Neural cell (in vitro differentiated cells): ENCODE data around the gene THADA. TPM values are rescaled to one million over a fixed set of nuclear protein-coding genes. Genes with fewer than 3 reads are reported as not detected.

Experiments
- H2AFZ ChIP-seq: fragments of 200-600, 300-800 bp; sonication (generic), shearing (Covaris generic); 2 replicates; pipeline ENCODE4 v1.6.0; 2014; ENCODE audit warnings: low read depth, mild to moderate bottlenecking, antibody characterized with exemption, low read length, moderate library complexity
- H3F3A ChIP-seq: fragments of 200-600 bp; shearing (Covaris generic); 2 replicates; pipeline ENCODE4 v1.6.1; 2016; ENCODE audit warnings: mild to moderate bottlenecking, moderate library complexity, mixed read lengths, antibody characterized with exemption, low read length; ENCODE audit not compliant: insufficient read depth, poor library complexity, severe bottlenecking
- H3K27ac ChIP-seq: fragments of 200-600, 300-800 bp; sonication (generic), shearing (Covaris generic); 2 replicates; pipeline ENCODE4 v1.5.1; 2014; ENCODE audit warnings: mild to moderate bottlenecking, low read length, moderate library complexity
- H3K27me3 ChIP-seq: fragments of 300-800, 200-600 bp; sonication (generic), shearing (Covaris generic); 2 replicates; pipeline ENCODE4 v1.6.0; 2014; ENCODE audit warnings: mild to moderate bottlenecking, low read depth, low read length, moderate library complexity; ENCODE audit not compliant: insufficient read depth
- H3K36me3 ChIP-seq: fragments of 300-800, 200-600 bp; sonication (generic), shearing (Covaris generic); 2 replicates; pipeline ENCODE4 v1.5.1; 2014; ENCODE audit warnings: mild to moderate bottlenecking, antibody characterized with exemption, low read length, moderate library complexity; ENCODE audit not compliant: insufficient read depth
- H3K4me2 ChIP-seq: fragments of 300-800, 200-600 bp; sonication (generic), shearing (Covaris generic); 2 replicates; pipeline ENCODE4 v1.6.0; 2014; ENCODE audit warnings: mild to moderate bottlenecking, low read length
- H3K4me3 ChIP-seq: fragments of 300-800, 200-600 bp; sonication (generic), shearing (Covaris generic); 2 replicates; pipeline ENCODE4 v1.5.1; 2014; ENCODE audit warnings: mild to moderate bottlenecking, low read length, moderate library complexity
- H3K79me2 ChIP-seq: fragments of 200-600 bp; shearing (Covaris generic); replicated peaks from 2 replicates; pipeline ENCODE4 v1.6.0; 2014; ENCODE audit warnings: mild to moderate bottlenecking, low read length, moderate library complexity; ENCODE audit not compliant: insufficient read depth
- H3K9ac ChIP-seq: fragments of 300-800, 200-600 bp; sonication (generic), shearing (Covaris generic); 2 replicates; pipeline ENCODE4 v1.6.1; 2016; ENCODE audit warnings: mild to moderate bottlenecking, low read length, mixed read lengths
- H3K9me2 ChIP-seq: fragments of 200-600 bp; shearing (Covaris generic); 2 replicates; pipeline ENCODE4 v1.6.1; 2016; ENCODE audit warnings: mild to moderate bottlenecking, low read length, mixed read lengths; ENCODE audit not compliant: insufficient read depth
- H3K9me3 ChIP-seq: fragments of 200-600, 300-800 bp; sonication (generic), shearing (Covaris generic); 2 replicates; pipeline ENCODE4 v1.6.1; 2016; ENCODE audit warnings: mild to moderate bottlenecking, mixed run types, low read length, moderate library complexity, mixed read lengths
- H4K20me1 ChIP-seq: fragments of 200-600 bp; shearing (Covaris generic); 2 replicates; pipeline ENCODE4 v1.6.1; 2016; ENCODE audit warnings: mild to moderate bottlenecking, mixed run types; ENCODE audit not compliant: insufficient read depth
- EP300 ChIP-seq: fragments of 450-650 bp; conservative IDR thresholded peaks from 2 replicates; pipeline ENCODE4 v1.6.1; 2014; ENCODE audit warnings: antibody characterized with exemption, mild to moderate bottlenecking, moderate library complexity; ENCODE audit not compliant: poor library complexity, severe bottlenecking
- EZH2 ChIP-seq: fragments of 200-600, 300-800 bp; shearing (Covaris generic), sonication (generic); IDR thresholded peaks from 2 replicates; pipeline ENCODE4 v1.6.1; 2014; ENCODE audit warnings: antibody characterized with exemption, low read length, borderline replicate concordance, mild to moderate bottlenecking; ENCODE audit not compliant: insufficient read depth, poor library complexity, severe bottlenecking
- MXI1 ChIP-seq: fragments of 450-650 bp; conservative IDR thresholded peaks from 2 replicates; pipeline ENCODE4 v1.6.1; 2014; ENCODE audit warnings: antibody characterized with exemption, mild to moderate bottlenecking; ENCODE audit not compliant: poor library complexity, severe bottlenecking
- POLR2AphosphoS5 ChIP-seq: IDR thresholded peaks from 2 replicates; pipeline ENCODE4 v1.6.1; 2012
- RAD21 ChIP-seq: fragments of 450-650 bp; conservative IDR thresholded peaks from 2 replicates; pipeline ENCODE4 v1.6.1; 2014; ENCODE audit warnings: antibody characterized with exemption, mild to moderate bottlenecking, moderate library complexity
- REST ChIP-seq: IDR thresholded peaks from 2 replicates; pipeline ENCODE4 v1.6.1; 2012; ENCODE audit warnings: borderline replicate concordance
- SMC3 ChIP-seq: fragments of 450-650 bp; conservative IDR thresholded peaks from 2 replicates; pipeline ENCODE4 v1.6.1; 2014; ENCODE audit warnings: antibody characterized with exemption, mild to moderate bottlenecking, moderate library complexity; ENCODE audit not compliant: poor library complexity
- TAF1 ChIP-seq: IDR thresholded peaks from 2 replicates; pipeline ENCODE4 v1.6.1; 2012; ENCODE audit warnings: low read depth
- polyA plus RNA-seq: library from polyadenylated mRNA; depleted of rRNA; stranded (reverse); fragments of >200 nt; gene quantifications from 2 replicates; pipeline ENCODE4 v1.2.3, GENCODE V29; 2014
- TF ChIP-seq, protein P1 (sequence below): fragments of 450-650 bp; IDR thresholded peaks from 2 replicates; pipeline ENCODE4 v1.5.1; 2014; ENCODE audit warnings: antibody characterized with exemption, mild to moderate bottlenecking, moderate library complexity; ENCODE audit not compliant: poor library complexity, severe bottlenecking

Gene THADA
- polyA plus RNA-seq, 1 donor from 2014 or later, result 8.5 TPM

DNA sequence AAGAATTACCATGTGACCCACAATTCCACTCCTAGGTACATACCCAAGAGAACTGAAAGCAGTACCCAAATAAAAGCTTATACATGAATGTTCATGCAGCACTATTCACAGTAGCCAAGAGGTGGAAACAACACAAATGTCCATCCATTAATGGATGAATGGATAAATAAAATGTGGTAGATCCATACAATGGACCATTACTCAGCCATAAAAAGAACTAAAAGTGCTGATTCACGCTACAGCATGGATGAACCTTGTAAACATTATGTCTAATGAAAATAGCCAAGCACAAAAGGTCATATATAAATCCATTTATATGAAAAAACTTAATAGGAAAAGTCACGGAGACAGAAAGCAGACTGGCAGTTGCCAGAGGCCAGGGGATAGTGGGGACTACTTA, 345.8 kb downstream of the THADA start:
- H3K9me3 ChIP-seq, result no peaks in the 10 kb centered on the region
- no peaks in the 10 kb centered on the region for H3K79me2 ChIP-seq
- H3K4me2 ChIP-seq, result no peak overlapping the region
- no peaks in the 10 kb centered on the region for H4K20me1 ChIP-seq
- no peaks in the 10 kb centered on the region for H3F3A ChIP-seq
- no peaks in the 10 kb centered on the region for H3K27me3 ChIP-seq
- no peak overlapping the region for H3K9ac ChIP-seq
- TF ChIP-seq MXI1 (no peak), EP300 (no peak), POLR2AphosphoS5 (no peak), RAD21 (no peak), TAF1 (no peak), REST (no peak), SMC3 (no peak), EZH2 (no peak)
- TF ChIP-seq, protein P1, sequence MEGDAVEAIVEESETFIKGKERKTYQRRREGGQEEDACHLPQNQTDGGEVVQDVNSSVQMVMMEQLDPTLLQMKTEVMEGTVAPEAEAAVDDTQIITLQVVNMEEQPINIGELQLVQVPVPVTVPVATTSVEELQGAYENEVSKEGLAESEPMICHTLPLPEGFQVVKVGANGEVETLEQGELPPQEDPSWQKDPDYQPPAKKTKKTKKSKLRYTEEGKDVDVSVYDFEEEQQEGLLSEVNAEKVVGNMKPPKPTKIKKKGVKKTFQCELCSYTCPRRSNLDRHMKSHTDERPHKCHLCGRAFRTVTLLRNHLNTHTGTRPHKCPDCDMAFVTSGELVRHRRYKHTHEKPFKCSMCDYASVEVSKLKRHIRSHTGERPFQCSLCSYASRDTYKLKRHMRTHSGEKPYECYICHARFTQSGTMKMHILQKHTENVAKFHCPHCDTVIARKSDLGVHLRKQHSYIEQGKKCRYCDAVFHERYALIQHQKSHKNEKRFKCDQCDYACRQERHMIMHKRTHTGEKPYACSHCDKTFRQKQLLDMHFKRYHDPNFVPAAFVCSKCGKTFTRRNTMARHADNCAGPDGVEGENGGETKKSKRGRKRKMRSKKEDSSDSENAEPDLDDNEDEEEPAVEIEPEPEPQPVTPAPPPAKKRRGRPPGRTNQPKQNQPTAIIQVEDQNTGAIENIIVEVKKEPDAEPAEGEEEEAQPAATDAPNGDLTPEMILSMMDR, result no peak
- H3K4me3 ChIP-seq, result no peak overlapping the region
- H2AFZ ChIP-seq, result no peak overlapping the region
- H3K36me3 ChIP-seq, result no peaks in the 10 kb centered on the region
- H3K9me2 ChIP-seq, result no peaks in the 10 kb centered on the region
- H3K27ac ChIP-seq, result no peak overlapping the region

DNA sequence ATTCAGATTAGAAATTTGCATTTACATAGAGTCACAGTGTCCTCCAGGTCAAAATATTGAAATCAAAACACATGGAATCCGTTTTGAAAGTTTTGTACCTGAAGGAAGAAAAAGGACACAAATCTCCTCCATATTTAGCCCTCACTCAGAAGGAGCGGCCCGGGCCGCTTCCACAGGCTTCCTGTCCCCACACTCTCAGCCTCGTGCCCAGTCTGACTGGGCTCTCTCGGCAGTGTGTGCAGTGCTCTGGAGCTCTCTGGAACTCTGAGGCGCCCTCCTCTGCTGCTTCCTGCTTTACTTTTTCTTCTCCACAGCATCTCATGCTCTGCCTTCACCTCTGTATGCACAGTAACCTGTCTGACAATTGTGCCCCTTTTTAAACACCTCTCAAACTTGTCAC, 347.2 kb downstream of the THADA start:
- H3K9me3 ChIP-seq, result no peaks in the 10 kb centered on the region
- H3K4me3 ChIP-seq, result no peak overlapping the region
- H3K27ac ChIP-seq, result no peak overlapping the region
- H3K4me2 ChIP-seq, result no peak overlapping the region
- H3K36me3 ChIP-seq, result no peaks in the 10 kb centered on the region
- no peak overlapping the region for H2AFZ ChIP-seq
- H3F3A ChIP-seq, result no peaks in the 10 kb centered on the region
- H3K9ac ChIP-seq, result no peak overlapping the region
- no peaks in the 10 kb centered on the region for H4K20me1 ChIP-seq
- no peak for TF ChIP-seq TAF1
- no peak for TF ChIP-seq MXI1
- no peak for TF ChIP-seq REST
- TF ChIP-seq POLR2AphosphoS5, result no peak
- TF ChIP-seq RAD21, result no peak
- no peak for TF ChIP-seq SMC3
- TF ChIP-seq, protein P1, result no peak
- no peak for TF ChIP-seq EZH2
- no peak for TF ChIP-seq EP300
- H3K79me2 ChIP-seq, result no peaks in the 10 kb centered on the region
- no peaks in the 10 kb centered on the region for H3K27me3 ChIP-seq
- H3K9me2 ChIP-seq, result no peaks in the 10 kb centered on the region
